ENCODE measurements around the gene EFNB2.

Gene EFNB2

GRCh38 chr13:106535552-106536243 lies at the start of gene EFNB2:
TSS of gene EFNB2 (minus strand) at chr13:106535662. CDS start at chr13:106534964, 698 bp downstream.
- DNase-seq (ENCODE audit: low read depth): peak; percentile 69

GRCh38 chr13:106581225-106581624 lies 45.8 kb upstream of the EFNB2 start:
- no peak for DNase-seq (ENCODE audit: low read depth)

- DNase-seq (ENCODE audit: low read depth): no peak
These were observed 40.4 kb upstream of the EFNB2 start for GRCh38 chr13:106575896-106576295.

DNA sequence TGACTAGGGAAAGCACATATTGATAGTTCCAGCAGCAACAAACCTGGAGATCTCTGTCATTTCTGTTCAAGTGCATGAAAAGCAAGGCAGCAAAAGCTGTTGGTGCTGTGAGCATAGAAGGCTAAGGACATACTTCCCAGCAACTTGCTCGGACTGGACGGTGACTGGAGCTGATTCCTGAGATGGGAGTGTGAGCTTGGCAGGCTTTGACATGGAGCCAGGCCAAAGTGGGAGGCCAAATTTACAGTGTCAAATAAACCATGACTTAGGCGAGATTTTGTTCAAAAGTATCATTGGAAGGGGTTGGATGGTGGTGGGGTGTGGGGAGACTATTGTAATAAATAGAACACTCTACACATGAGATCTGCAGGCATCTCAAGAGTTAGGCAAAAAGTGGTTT lies 38.4 kb upstream of the EFNB2 start:
- no peak for DNase-seq (ENCODE audit: low read depth)

GRCh38 chr13:106573284-106573846 lies 37.9 kb upstream of the EFNB2 start:
- DNase-seq (ENCODE audit: low read depth): no peak

- no peak for DNase-seq (ENCODE audit: low read depth)
These were observed 34.9 kb upstream of the EFNB2 start for GRCh38 chr13:106570299-106570852.

DNA sequence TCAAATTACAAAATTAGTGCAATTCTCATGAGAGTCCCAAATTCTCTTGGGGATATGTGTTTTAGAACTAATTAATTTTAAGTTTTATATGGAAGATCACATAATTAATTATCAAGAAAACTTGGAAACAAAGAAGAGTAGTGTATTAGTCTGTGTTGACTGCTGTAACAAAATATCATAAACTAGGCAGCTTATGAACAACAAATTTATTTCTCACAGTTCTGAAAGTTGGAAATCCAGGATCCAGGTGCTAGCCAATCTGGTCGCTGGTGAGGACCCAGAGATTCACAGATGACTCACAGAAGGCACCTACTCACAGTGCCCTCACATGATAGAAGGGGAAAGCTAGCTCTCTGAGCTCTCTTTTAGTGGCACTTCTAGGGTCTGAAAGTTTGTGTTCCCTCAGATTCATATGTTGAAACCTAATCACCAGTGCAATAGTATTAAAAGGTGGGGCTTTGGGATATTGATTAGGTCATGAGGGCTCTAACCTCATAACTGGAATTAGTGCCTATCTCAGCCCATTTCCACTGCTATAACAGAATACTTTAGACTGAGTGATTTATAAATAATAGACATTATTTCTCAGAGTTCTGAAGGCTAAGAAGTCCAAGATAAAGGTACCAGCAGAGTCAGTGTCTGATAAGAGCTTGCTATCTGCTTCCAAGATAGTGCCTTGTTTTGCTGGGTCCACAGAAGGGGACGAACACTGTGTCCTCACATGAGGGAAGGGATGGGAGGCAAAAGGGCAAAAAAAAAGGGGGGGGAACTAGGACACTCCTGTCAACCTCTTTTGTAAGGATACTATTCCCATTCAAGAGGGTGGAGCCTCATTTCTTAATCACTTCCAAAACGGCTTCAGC lies 34.0 kb upstream of the EFNB2 start:
- DNase-seq (ENCODE audit: low read depth): no peak

DNA sequence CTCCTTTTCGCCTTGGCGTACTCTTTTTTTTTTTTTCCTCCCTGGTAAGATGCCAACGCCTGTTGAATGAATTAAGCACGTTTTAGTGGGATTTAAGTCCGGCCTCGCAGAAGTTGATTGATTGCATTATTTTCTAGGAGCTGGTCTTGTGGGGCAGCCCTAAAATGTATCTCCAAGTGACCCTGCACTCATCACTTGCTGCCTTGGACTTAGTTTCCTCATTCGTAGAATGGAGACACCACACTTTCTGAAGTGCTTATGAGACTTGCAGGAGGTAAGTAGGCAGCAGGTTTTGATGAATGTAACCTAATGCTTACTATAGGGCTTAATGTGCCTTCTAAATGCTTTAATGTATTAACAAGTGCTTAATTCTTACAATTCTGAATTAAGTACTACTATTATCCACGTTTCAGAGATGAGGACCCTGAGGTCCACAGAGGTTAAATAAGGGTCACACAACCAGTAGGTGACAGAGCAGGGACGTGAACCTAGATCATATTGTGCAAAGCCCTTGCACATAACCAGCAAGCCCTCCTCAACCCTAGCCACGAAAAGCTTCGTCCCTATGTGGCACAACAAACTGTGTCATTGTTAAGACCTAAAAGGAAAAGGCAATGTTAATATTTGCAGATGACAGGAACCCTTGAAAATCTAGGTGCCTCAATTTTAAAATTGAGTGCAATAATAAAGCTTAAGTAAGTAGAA lies 33.0 kb upstream of the EFNB2 start:
- DNase-seq (ENCODE audit: low read depth): no peak

- no peak for DNase-seq (ENCODE audit: low read depth)
These were observed 32.2 kb upstream of the EFNB2 start, which contains the start of gene ARGLU1 for GRCh38 chr13:106567474-106568298. TSS of gene ARGLU1 (minus strand) at chr13:106568137. CDS start at chr13:106567919, 218 bp downstream.

- no peak for DNase-seq (ENCODE audit: low read depth)
These were observed 31.4 kb upstream of the EFNB2 start for GRCh38 chr13:106566641-106567473.

DNA sequence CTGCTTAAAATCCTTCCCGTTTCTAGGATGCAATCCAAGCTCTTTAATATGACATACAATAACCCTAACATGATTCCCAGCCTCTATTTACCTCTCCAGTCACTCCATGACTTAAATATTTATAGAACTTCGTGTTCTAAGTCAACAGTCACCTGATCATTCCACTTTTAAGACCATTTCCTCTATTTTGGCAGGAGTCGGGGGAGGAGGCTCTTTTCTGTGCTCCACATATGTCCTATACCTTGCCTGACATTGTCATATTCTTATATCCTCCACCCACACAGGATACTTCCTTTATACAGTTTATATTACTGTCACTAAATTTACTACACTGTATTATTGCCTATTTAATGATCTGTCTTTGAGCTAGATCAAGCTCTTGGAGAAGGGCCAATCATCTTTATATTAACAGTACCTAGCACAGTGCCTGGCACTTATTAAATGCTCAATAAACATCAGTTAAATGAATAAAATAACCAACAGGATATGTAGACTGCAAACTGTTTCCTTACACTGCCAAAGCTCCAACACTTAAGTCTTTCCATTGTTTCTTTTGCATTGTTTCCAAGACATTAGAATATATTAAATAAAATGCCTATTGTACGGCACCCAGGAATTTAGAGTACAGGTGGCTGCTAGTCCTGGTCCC lies 29.8 kb upstream of the EFNB2 start:
- DNase-seq (ENCODE audit: low read depth): no peak

DNA sequence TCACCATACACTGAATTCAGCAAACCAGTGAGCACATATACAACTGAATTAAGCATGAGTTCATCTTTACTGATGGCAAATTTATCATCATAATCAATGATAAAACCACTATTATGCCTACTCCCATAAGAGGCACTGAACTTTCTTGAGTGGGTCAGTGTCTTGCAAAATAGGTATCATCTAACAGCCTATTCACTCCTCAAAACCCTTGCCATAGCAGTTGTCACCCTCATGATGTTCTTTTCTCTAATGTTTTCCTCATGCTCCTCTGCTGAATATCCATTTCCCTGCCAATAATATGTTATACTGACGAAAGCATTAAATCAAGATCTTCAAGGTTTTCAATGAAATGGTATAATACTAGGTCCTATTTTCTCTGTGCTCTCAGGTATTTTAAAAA lies 26.8 kb upstream of the EFNB2 start:
- no peak for DNase-seq (ENCODE audit: low read depth)

DNA sequence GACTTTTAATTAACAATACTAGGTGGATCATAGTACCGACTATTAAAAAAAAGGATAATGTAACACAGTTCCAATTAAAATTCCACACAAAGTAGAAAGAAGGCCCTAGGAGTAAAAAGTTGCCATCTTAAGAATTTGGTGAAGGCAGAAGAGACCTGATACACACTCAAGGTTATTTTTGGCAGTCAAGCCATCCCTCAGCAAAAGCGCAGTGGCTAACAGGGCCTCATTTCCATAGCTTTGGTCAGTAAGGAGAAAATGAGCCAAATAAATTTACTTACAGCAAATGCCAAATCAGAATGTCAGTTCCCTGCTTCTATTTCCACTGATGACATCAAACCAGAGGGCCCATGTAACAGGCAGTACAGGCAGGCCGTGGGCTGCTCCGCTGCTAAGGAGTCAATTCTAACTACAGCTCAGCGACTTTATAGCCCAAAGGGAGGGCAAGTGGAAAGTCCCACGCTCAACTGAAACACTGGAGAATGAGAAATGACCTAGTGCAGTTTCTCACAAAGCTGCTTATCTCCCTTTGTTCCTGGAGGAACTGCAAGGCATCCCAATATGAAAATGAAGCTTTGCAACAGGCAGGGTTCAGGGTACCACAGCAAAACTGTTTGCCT lies 26.2 kb upstream of the EFNB2 start:
- no peak for DNase-seq (ENCODE audit: low read depth)

DNA sequence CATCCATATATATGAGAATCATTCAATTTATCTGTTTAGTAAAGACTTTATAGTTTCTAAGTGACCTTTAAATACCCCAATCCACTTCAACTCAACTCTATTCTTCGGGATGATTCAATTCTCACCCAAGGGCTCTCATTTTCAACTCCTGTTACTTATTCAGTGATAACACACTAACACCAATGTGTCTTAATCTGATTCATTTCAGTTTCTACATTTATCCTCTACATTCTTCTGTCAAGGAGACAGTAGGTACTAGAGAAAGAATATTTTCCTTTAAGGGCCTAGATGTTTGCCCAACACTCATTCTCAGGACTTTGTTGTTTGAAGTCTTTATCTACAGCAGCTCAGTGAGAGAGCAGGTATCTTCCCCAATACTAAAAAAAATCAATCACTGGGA lies 25.4 kb upstream of the EFNB2 start:
- DNase-seq (ENCODE audit: low read depth): no peak

DNA sequence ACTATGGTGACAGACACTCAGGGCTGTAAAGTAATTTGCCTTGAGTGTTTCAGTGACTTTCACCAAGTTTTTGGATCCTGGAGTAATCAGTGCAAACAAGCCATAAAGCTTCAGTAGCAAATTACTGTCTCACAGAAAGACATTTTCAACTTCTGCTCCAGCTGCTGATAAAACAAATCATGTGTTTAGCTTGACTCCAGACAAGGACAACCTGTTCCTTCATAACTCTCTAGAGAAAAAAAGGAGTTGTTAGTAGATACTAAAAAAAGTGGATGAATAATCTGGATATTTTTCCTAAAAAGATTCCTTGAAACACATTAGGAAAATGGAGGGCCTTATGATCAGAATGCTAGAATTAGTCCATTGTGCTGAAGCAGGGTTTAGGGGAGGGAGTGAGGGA lies 23.1 kb upstream of the EFNB2 start:
- DNase-seq (ENCODE audit: low read depth): no peak

- DNase-seq (ENCODE audit: low read depth): no peak
These were observed 20.3 kb upstream of the EFNB2 start for GRCh38 chr13:106555631-106556328.

GRCh38 chr13:106551751-106552150 lies 16.3 kb upstream of the EFNB2 start:
- no peak for DNase-seq (ENCODE audit: low read depth)

- DNase-seq (ENCODE audit: low read depth): no peak
These were observed 15.9 kb upstream of the EFNB2 start for GRCh38 chr13:106551350-106551749.
